HL-60 (cell line): Measurements from ENCODE around the gene CISD3.

Source experiments
- POLR2AphosphoS5 ChIP-seq: IDR thresholded peaks from 2 replicates; pipeline ENCODE4 v1.6.1; 2012; ENCODE audit warnings: low read depth
- TF ChIP-seq, protein P1 (sequence below): IDR thresholded peaks from one replicate; pipeline ENCODE4 v1.5.1; 2011; ENCODE audit warnings: low read length, control low read depth, inconsistent platforms; ENCODE audit not compliant: insufficient read depth

DNA sequence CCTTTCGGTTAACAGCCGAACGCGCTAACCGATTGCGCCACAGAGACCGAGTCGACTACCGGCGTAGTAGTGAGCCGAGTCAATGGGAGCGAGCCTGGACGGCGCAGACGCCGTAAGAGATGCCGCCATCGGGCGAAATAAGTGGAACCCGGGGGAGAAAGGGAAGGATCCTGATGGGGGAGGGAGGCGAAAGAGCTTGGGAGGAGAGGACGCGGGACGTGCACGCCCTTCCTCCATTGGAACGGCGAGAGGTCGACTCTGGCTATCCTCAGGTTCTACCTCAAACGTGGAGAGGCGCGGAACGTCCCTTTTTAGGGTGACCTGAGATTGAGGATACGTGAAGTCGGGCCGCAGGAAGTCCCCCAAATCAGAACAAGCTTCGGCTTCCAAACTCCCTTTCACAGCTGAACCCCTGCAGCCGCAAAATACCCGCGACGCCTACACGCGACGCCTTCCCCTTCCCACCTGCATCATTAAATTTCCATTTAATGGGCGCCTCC lies 21.7 kb downstream of the CISD3 start:
- TF ChIP-seq, protein P1, sequence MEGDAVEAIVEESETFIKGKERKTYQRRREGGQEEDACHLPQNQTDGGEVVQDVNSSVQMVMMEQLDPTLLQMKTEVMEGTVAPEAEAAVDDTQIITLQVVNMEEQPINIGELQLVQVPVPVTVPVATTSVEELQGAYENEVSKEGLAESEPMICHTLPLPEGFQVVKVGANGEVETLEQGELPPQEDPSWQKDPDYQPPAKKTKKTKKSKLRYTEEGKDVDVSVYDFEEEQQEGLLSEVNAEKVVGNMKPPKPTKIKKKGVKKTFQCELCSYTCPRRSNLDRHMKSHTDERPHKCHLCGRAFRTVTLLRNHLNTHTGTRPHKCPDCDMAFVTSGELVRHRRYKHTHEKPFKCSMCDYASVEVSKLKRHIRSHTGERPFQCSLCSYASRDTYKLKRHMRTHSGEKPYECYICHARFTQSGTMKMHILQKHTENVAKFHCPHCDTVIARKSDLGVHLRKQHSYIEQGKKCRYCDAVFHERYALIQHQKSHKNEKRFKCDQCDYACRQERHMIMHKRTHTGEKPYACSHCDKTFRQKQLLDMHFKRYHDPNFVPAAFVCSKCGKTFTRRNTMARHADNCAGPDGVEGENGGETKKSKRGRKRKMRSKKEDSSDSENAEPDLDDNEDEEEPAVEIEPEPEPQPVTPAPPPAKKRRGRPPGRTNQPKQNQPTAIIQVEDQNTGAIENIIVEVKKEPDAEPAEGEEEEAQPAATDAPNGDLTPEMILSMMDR = no peak
- TF ChIP-seq POLR2AphosphoS5 = no peak
